ENCODE results near the gene STAT5A.
"Not testable (repeated sequence)": the region's sequence is repeated elsewhere in the genome, so short reads cannot be mapped to it uniquely, and the experiment has no call there.

Gene STAT5A

DNA sequence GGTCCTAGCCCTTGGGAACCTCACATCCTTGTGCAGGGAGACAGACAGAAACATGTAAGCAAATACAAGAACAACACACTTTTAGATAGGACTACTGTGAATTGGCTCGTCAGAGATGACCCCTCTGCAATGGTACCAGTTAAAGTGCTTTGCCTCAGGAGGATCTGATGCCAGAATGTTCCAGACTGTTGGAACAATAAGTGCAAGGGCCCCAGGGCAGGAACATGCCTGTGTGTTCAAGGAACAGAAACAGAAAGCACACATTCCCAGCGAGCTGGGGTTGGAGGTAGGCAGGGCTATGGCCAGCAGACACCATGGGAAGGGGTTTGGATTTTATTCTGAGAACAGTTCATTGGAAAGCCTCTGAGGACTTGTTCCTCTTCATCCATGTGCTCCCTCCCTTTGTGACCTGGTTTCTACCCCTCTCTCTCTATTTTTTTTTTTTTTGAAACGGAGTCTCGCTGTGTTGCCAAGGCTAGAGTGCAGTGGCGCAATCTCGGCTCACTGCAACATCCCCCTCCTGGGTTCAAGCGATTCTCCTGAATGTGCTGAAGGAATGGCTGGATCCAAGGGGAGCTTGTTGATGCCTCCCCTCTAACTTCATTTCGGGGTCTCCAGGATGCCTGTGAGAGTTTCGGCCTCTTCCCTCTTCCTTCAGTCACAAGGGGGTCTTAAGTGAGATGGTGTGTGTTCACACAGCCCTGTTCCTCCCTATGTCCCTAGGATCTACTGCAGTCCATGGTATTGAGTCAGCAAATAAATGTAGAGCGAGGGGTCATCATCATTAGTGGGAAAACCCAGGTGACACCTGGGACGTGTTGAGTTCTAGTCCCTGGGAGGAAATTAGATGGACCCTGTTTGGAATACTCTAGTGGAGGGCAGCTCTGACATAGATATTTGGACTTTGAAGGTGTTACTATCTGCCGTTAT lies 6.4 kb downstream of the STAT5A start:
- H3K4me3 ChIP-seq (ENCODE audit: low read depth, low read length): no peak overlapping the region
- TF ChIP-seq, protein P1, sequence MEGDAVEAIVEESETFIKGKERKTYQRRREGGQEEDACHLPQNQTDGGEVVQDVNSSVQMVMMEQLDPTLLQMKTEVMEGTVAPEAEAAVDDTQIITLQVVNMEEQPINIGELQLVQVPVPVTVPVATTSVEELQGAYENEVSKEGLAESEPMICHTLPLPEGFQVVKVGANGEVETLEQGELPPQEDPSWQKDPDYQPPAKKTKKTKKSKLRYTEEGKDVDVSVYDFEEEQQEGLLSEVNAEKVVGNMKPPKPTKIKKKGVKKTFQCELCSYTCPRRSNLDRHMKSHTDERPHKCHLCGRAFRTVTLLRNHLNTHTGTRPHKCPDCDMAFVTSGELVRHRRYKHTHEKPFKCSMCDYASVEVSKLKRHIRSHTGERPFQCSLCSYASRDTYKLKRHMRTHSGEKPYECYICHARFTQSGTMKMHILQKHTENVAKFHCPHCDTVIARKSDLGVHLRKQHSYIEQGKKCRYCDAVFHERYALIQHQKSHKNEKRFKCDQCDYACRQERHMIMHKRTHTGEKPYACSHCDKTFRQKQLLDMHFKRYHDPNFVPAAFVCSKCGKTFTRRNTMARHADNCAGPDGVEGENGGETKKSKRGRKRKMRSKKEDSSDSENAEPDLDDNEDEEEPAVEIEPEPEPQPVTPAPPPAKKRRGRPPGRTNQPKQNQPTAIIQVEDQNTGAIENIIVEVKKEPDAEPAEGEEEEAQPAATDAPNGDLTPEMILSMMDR (IDR thresholded peaks at IDR 0.05; ENCODE audit: low read depth, low read length, missing control alignments): no peak
- no peak for DNase-seq (ENCODE audit: low read depth)

DNA sequence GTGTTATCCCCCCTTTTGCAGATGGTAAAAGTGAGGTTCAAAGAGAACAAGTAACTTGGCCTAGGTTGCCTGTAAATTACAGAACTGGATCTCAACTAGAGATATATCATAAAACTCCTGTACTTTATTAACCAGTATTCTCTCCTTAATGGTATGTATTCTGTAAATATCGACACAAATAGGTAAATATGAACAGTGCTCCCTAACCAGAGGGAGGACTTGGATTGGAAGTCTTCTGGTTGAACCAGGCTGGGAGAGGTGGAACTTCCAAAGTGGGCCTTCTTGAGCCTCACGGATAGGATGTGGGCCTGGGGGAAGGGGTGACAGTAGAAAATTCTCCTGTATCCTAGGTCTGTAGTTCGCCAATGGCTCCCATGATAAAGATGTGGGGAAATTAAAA lies 7.7 kb downstream of the STAT5A start:
- DNase-seq (ENCODE audit: low read depth): no peak
- H3K4me3 ChIP-seq (ENCODE audit: low read depth, low read length): no peak overlapping the region
- TF ChIP-seq, protein P1 (IDR thresholded peaks at IDR 0.05; ENCODE audit: low read depth, low read length, missing control alignments): no peak

DNA sequence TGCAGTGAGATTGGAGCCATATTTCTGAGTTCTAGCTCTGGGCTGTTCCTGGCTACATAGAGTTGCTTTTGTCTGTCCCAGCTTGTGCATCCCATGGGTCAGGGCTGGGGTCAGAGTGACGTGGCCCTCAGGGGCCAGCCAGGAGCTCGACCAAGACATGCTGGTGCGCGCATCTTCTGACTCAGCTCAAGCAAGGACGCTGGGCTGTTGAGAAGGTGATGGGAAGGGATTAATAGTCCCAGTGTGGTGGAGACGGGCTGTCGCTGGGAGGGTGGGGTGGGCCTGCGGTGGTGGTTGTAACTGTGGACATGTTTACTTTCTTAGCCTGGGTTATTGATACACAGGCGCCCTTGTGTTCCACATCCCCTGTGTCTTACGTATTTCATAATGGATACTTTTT lies 9.5 kb downstream of the STAT5A start:
- not testable (repeated sequence) for H3K4me3 ChIP-seq (ENCODE audit: low read depth, low read length); DNase-seq (ENCODE audit: low read depth)

DNA sequence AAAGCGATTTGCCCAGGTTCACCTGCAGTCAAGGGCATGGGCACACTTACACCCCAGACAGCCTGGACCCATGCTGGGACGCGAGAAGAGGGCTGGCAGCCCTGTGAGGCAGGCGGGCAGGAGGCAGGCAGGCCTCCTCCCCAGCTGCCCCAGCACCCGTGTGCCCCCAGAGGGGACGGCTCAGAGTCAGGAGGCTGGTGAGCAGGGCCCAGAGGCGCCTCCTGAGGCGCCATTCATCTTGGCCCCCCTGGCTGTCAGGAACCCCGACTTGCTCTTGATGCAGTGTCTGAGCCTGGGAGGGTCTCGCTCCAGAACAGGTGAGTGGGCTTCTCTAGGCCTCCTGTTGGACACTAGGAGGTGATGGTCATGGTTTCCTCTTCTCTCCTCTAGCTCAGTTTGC lies 11.1 kb downstream of the STAT5A start:
- not testable (repeated sequence) for H3K4me3 ChIP-seq (ENCODE audit: low read depth, low read length)

DNA sequence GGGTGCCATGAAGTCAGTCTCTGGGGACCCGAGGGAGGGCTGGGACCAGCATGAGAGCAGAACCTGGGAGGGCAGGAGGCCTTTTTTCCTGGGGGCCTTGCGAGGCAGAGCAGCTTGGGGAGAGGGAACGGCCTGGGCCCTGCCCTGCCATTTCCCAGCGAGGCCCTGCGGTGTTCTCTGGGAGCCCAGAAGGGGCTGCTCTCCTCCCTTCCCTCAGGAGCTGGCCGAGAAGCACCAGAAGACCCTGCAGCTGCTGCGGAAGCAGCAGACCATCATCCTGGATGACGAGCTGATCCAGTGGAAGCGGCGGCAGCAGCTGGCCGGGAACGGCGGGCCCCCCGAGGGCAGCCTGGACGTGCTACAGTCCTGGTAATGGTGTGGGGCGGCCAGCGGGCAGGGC lies 11.6 kb downstream of the STAT5A start:
- not testable (repeated sequence) for DNase-seq (ENCODE audit: low read depth); H3K4me3 ChIP-seq (ENCODE audit: low read depth, low read length)

More for the DNA sequence above, 11.1 kb downstream of the STAT5A start:
- not testable (repeated sequence) for DNase-seq (ENCODE audit: low read depth)

DNA sequence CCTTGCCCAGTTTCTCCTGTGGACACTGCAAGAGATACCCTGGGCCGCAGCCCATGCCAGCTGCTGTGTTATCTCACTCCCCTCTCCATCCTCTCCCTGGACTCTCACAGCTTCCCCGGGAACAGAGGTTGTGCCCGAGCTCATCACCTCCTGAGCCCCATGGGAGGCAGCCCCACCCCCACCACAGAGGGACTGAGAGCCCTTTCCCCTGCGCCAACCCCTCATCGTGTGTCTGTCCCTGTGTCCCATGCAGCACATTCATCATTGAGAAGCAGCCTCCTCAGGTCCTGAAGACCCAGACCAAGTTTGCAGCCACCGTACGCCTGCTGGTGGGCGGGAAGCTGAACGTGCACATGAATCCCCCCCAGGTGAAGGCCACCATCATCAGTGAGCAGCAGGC lies 12.7 kb downstream of the STAT5A start:
- TF ChIP-seq, protein P1 (IDR thresholded peaks at IDR 0.05; ENCODE audit: low read depth, low read length, missing control alignments): no peak
- no peak for DNase-seq (ENCODE audit: low read depth)
- H3K4me3 ChIP-seq (ENCODE audit: low read depth, low read length): no peak overlapping the region

DNA sequence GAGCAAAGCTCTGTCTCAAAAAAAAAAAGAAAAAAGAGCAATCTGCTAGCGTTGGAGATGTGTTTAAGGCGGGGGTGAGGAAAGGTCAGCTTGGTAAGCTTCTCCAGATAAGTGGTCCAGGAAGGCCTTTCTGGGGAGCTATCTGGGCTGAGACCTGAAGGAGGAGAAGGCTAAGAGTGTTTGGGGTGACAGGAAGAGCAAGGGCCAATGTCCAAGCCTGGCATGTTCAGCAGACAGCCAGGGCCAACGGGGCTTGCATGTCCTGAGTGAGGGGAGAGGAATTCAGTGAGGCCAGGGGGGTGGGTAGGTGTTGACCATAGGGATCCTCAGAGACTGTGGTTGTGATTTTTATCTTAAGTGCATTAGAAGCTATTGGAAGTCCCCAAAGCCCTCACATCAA lies 15.4 kb downstream of the STAT5A start:
- no peak for DNase-seq (ENCODE audit: low read depth)

DNA sequence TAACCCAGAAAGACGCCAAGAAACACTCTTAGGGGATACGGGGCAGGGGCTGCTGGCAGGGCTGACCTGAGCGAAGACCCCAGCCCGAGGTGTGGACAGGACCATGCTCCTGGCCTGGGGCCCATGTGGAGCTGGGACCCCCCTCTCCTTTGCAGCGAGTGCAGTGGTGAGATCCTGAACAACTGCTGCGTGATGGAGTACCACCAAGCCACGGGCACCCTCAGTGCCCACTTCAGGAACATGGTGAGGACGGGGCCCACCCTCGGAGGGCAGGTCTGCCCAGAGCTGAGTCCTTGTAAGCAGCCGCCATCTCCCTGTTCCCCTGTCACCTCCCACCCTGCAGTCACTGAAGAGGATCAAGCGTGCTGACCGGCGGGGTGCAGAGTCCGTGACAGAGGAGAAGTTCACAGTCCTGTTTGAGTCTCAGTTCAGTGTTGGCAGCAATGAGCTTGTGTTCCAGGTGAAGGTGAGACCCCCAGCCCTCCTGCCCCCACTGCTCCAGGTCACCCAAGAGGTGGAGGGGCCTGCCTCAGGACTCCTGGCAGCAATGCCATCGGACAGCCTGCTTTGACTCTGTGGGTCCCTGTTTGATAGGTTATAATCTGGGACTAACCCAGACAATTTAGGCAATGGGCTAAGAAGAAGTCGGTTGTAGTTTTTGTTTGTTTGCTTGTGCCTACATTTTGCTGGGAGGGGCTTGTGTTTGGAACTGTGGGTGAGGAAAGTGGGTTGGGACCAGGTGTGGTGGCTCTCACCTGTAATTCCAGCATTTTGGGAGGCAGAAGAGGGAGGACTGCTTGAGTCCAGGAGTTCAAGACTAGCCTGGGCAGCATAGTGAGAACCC lies 16.1 kb downstream of the STAT5A start:
- no peak overlapping the region for H3K4me3 ChIP-seq (ENCODE audit: low read depth, low read length)
- TF ChIP-seq, protein P1 (IDR thresholded peaks at IDR 0.05; ENCODE audit: low read depth, low read length, missing control alignments): no peak
- no peak for DNase-seq (ENCODE audit: low read depth)

More for the DNA sequence above, 15.4 kb downstream of the STAT5A start:
- TF ChIP-seq, protein P1 (IDR thresholded peaks at IDR 0.05; ENCODE audit: low read depth, low read length, missing control alignments): no peak
- no peak overlapping the region for H3K4me3 ChIP-seq (ENCODE audit: low read depth, low read length)

DNA sequence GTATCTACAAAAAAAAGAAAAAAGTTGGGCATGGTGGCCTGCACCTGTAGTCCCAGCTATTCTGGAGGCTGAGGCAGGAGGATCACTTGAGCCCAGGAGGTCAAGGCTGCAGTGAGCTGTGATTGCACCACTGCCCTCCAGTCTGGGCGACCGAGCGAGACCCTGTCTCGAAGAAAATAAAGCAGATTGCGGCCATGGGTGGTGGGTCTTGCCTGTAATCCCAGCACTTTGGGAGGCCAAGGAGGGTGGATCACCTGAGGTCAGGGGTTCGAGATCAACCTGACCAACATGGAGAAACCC lies 16.7 kb downstream of the STAT5A start:
- H3K4me3 ChIP-seq (ENCODE audit: low read depth, low read length); DNase-seq (ENCODE audit: low read depth): not testable (repeated sequence)
